ENCODE results near the gene GALNT9. TPM values are rescaled to one million over a fixed set of nuclear protein-coding genes. Genes with fewer than 3 reads are reported as not detected.

Gene GALNT9
- total RNA-seq, 2 experiments from 2014 or later = not detected

- Mint-ChIP-seq H3K9me3 (no peaks in the 10 kb centered on the region), H3K36me3 (ENCODE audit: low read depth) (no peaks in the 10 kb centered on the region), H3K27me3 (peaks cover 18% of the 10 kb centered on the region), H3K4me3 (no peak overlapping the region), H3K27ac (no peak overlapping the region), H3K4me1 (ENCODE audit: low read depth) (peaks cover 5% of the 10 kb centered on the region)
- intact Hi-C loops (cut with DNase I, micrococcal nuclease) = no loop called here
- TF ChIP-seq CTCF (IDR thresholded peaks at IDR 0.05) = no peak
- DNase-seq = no peak
- Histone ChIP-seq H3K4me3 (ENCODE audit: low read length) (no peak overlapping the region), H3K36me3 (ENCODE audit: insufficient read depth, low read length) (no peaks in the 10 kb centered on the region), H3K27ac (ENCODE audit: low read depth in 1 of 2, low read length in 2 of 2) (no peak overlapping the region), H3K9me3 (ENCODE audit: control insufficient read depth in 1 of 2, insufficient read depth in 1 of 2, low read length in 2 of 2) (peaks cover 0 to 21% of the 10 kb centered on the region in 2 experiments), H3K4me1 (ENCODE audit: insufficient read depth, low read length) (peaks cover 8% of the 10 kb centered on the region), H3K27me3 (ENCODE audit: control insufficient read depth in 1 of 2, insufficient read depth in 2 of 2, low read length in 2 of 2) (peaks cover 2 to 5% of the 10 kb centered on the region in 2 experiments)
- CTCF ChIA-PET = no interaction called here
- POLR2A ChIA-PET = no interaction called here
- ATAC-seq (ENCODE audit: poor library complexity) = no peak
Observed at GRCh38 chr12:132320767-132321211, 8.6 kb downstream of the GALNT9 start.

GRCh38 chr12:132319991-132320570, 9.3 kb downstream of the GALNT9 start:
- Mint-ChIP-seq H3K36me3 (ENCODE audit: low read depth) (no peaks in the 10 kb centered on the region), H3K4me1 (ENCODE audit: low read depth) (peaks cover 5% of the 10 kb centered on the region), H3K27me3 (peaks cover 15% of the 10 kb centered on the region), H3K9me3 (no peaks in the 10 kb centered on the region), H3K27ac (no peak overlapping the region), H3K4me3 (no peak overlapping the region)
- ChIA-PET POLR2A (no interaction called here), CTCF (no interaction called here)
- Histone ChIP-seq H3K27ac (ENCODE audit: low read depth in 1 of 2, low read length in 2 of 2) (no peak overlapping the region), H3K27me3 (ENCODE audit: control insufficient read depth in 1 of 2, insufficient read depth in 2 of 2, low read length in 2 of 2) (peaks cover 2 to 5% of the 10 kb centered on the region in 2 experiments), H3K9me3 (ENCODE audit: control insufficient read depth in 1 of 2, insufficient read depth in 1 of 2, low read length in 2 of 2) (peaks cover 0 to 20% of the 10 kb centered on the region in 2 experiments), H3K36me3 (ENCODE audit: insufficient read depth, low read length) (no peaks in the 10 kb centered on the region), H3K4me3 (ENCODE audit: low read length) (no peak overlapping the region), H3K4me1 (ENCODE audit: insufficient read depth, low read length) (peaks cover 8% of the 10 kb centered on the region)
- no peak for TF ChIP-seq CTCF (IDR thresholded peaks at IDR 0.05)
- DNase-seq (no peak), ATAC-seq (ENCODE audit: poor library complexity) (no peak)
- intact Hi-C loops (cut with DNase I, micrococcal nuclease) = no loop called here

GRCh38 chr12:132319359-132319950, 9.9 kb downstream of the GALNT9 start:
- H3K4me1 Mint-ChIP-seq (ENCODE audit: low read depth) = peaks cover 5% of the 10 kb centered on the region
- CTCF ChIA-PET = no interaction called here
- H3K27ac Mint-ChIP-seq = no peak overlapping the region

More at GRCh38 chr12:132319359-132319950, 9.9 kb downstream of the GALNT9 start:
- no peak overlapping the region for H3K27ac ChIP-seq (ENCODE audit: low read depth in 1 of 2, low read length in 2 of 2)
- peaks cover 8% of the 10 kb centered on the region for H3K4me1 ChIP-seq (ENCODE audit: insufficient read depth, low read length)
- Mint-ChIP-seq H3K36me3 (ENCODE audit: low read depth) (no peaks in the 10 kb centered on the region), H3K4me3 (no peak overlapping the region), H3K27me3 (peaks cover 12% of the 10 kb centered on the region), H3K9me3 (no peaks in the 10 kb centered on the region)
- TF ChIP-seq CTCF (IDR thresholded peaks at IDR 0.05) = no peak
- no peak for DNase-seq
- intact Hi-C loops (cut with DNase I, micrococcal nuclease) = no loop called here
- ATAC-seq (ENCODE audit: poor library complexity) = no peak
- H3K27me3 ChIP-seq (ENCODE audit: control insufficient read depth in 1 of 2, insufficient read depth in 2 of 2, low read length in 2 of 2) = peaks cover 0 to 5% of the 10 kb centered on the region in 2 experiments
- H3K4me3 ChIP-seq (ENCODE audit: low read length) = no peak overlapping the region
- POLR2A ChIA-PET = no interaction called here
- H3K36me3 ChIP-seq (ENCODE audit: insufficient read depth, low read length) = no peaks in the 10 kb centered on the region
- H3K9me3 ChIP-seq (ENCODE audit: control insufficient read depth in 1 of 2, insufficient read depth in 1 of 2, low read length in 2 of 2) = peaks cover 0 to 26% of the 10 kb centered on the region in 2 experiments

Data from CD4-positive, alpha-beta T cell (primary cell).